ENCODE data around the gene RAB44. TPM values are rescaled to one million over a fixed set of nuclear protein-coding genes. Genes with fewer than 3 reads are reported as not detected.

Gene RAB44
- total RNA-seq, 1 experiment from 2014 or later, result 0.05 TPM

GRCh38 chr6:36682328-36683144 lies 15.1 kb upstream of the RAB44 start (continued):
- TF ChIP-seq ZBTB33 (IDR thresholded peaks at IDR 0.05; ENCODE audit: extremely low read depth, insufficient replicate concordance, low read length), result no peak
- no peak for TF ChIP-seq ELF1 (IDR thresholded peaks at IDR 0.05; ENCODE audit: borderline replicate concordance, low read depth)
- TF ChIP-seq REST (IDR thresholded peaks at IDR 0.05; ENCODE audit: low read depth), result no peak
- no peak for TF ChIP-seq CEBPB (IDR thresholded peaks at IDR 0.05; ENCODE audit: low read depth)
- no peak for TF ChIP-seq RAD21 (IDR thresholded peaks at IDR 0.05; ENCODE audit: low read depth)
- TF ChIP-seq SRF (IDR thresholded peaks at IDR 0.05; ENCODE audit: low read depth), result no peak
- no peak for TF ChIP-seq YY1 (IDR thresholded peaks at IDR 0.05; ENCODE audit: extremely low read depth, insufficient replicate concordance, low read depth, low read length)
- TF ChIP-seq EZH2phosphoT487 (IDR thresholded peaks at IDR 0.05; ENCODE audit: borderline replicate concordance), result no peak
- TF ChIP-seq ATF3 (IDR thresholded peaks at IDR 0.05), result no peak

Data from HCT116 (cell line).